Liver (tissue), 9 donors: ENCODE measurements around the gene SGO2. TPM values are rescaled to one million over a fixed set of nuclear protein-coding genes. Genes with fewer than 3 reads are reported as not detected.

Source experiments
- DNase-seq: peaks from one replicate; pipeline ENCODE4 v3.0.0-alpha.2; 2017; ENCODE audit warnings: low spot score
- H3K27ac ChIP-seq, 2 donors: one replicate each; pipeline ENCODE4 v1.7.0; 2013; ENCODE audit warnings: inconsistent platforms in 2 of 2, low read length in 2 of 2, control low read depth in 1 of 2, low read depth in 1 of 2, mild to moderate bottlenecking in 1 of 2
- H3K27me3 ChIP-seq, 4 donors: one replicate each; pipeline versions ENCODE4 v1.6.1 to v1.7.0; 2013; ENCODE audit warnings: low read length in 3 of 4, inconsistent platforms in 1 of 4, mild to moderate bottlenecking in 1 of 4, moderate library complexity in 1 of 4; ENCODE audit not compliant: control insufficient read depth in 4 of 4, insufficient read depth in 4 of 4
- H3K36me3 ChIP-seq, 4 donors: one replicate each; pipeline versions ENCODE4 v1.6.1 to v1.7.0; 2013; ENCODE audit warnings: low read length in 3 of 4, mild to moderate bottlenecking in 3 of 4, low read depth in 1 of 4, moderate library complexity in 1 of 4; ENCODE audit not compliant: control insufficient read depth in 4 of 4, insufficient read depth in 3 of 4
- H3K4me1 ChIP-seq, 4 donors: one replicate each; pipeline versions ENCODE4 v1.6.1 to v1.7.0; 2013; ENCODE audit warnings: low read length in 3 of 4, mild to moderate bottlenecking in 3 of 4, moderate library complexity in 1 of 4; ENCODE audit not compliant: control insufficient read depth in 4 of 4, insufficient read depth in 4 of 4
- H3K4me3 ChIP-seq, 3 donors: one replicate each; pipeline versions ENCODE4 v1.6.1 to v1.7.0; 2013; ENCODE audit warnings: low read length in 3 of 3, control low read depth in 1 of 3, low read depth in 1 of 3, mild to moderate bottlenecking in 1 of 3
- H3K9ac ChIP-seq, 2 donors: one replicate each; pipeline ENCODE4 v1.7.0; 2013; ENCODE audit warnings: low read length in 2 of 2, mild to moderate bottlenecking in 2 of 2, moderate library complexity in 2 of 2, control low read depth in 1 of 2, low read depth in 1 of 2
- H3K9me3 ChIP-seq, 4 donors: one replicate each; pipeline versions ENCODE4 v1.6.1 to v1.7.0; 2013; ENCODE audit warnings: low read length in 3 of 4; ENCODE audit not compliant: control insufficient read depth in 4 of 4
- ATF3 ChIP-seq: IDR thresholded peaks from 2 replicates; pipeline ENCODE4 v1.6.1; 2016; ENCODE audit warnings: antibody characterized with exemption
- CTCF ChIP-seq: fragments of 150-350 bp; IDR thresholded peaks from 2 replicates; pipeline ENCODE4 v1.5.1; 2017; ENCODE audit warnings: improper control_type of control experiment, low read depth, low read length; ENCODE audit not compliant: missing input control
- EGR1 ChIP-seq, 2 donors: IDR thresholded peaks; 2 replicates each; pipeline ENCODE4 v1.6.1; 2016 to 2018; ENCODE audit warnings: antibody characterized with exemption in 2 of 2, low read depth in 2 of 2
- FOXA1 ChIP-seq: IDR thresholded peaks from 2 replicates; pipeline ENCODE4 v1.6.1; 2016; ENCODE audit warnings: antibody characterized with exemption
- FOXA2 ChIP-seq: IDR thresholded peaks from 2 replicates; pipeline ENCODE4 v1.6.1; 2016; ENCODE audit warnings: antibody characterized with exemption
- GABPA ChIP-seq, 2 donors: IDR thresholded peaks in 1 of 2; conservative IDR thresholded peaks in 1 of 2; 2 replicates each; pipeline ENCODE4 v1.6.1; 2016; ENCODE audit warnings: antibody characterized with exemption in 2 of 2, mild to moderate bottlenecking in 1 of 2, moderate library complexity in 1 of 2
- HNF4A ChIP-seq, 2 donors: conservative IDR thresholded peaks; 2 replicates each; pipeline ENCODE4 v1.6.1; 2016; ENCODE audit warnings: antibody characterized with exemption in 2 of 2, mild to moderate bottlenecking in 2 of 2
- HNF4G ChIP-seq: IDR thresholded peaks from 2 replicates; pipeline ENCODE4 v1.6.1; 2016; ENCODE audit warnings: antibody characterized with exemption
- JUND ChIP-seq, 2 donors: IDR thresholded peaks; 2 replicates each; pipeline ENCODE4 v1.6.1; 2016; ENCODE audit warnings: antibody characterized with exemption in 2 of 2
- MAX ChIP-seq: IDR thresholded peaks from 2 replicates; pipeline ENCODE4 v1.6.1; 2016; ENCODE audit warnings: antibody characterized with exemption
- NR2F2 ChIP-seq: IDR thresholded peaks from 2 replicates; pipeline ENCODE4 v1.6.1; 2016; ENCODE audit warnings: antibody characterized with exemption
- RAD21 ChIP-seq, 2 donors: IDR thresholded peaks; 2 replicates each; pipeline ENCODE4 v1.6.1; 2016; ENCODE audit warnings: antibody characterized with exemption in 2 of 2, mild to moderate bottlenecking in 2 of 2
- REST ChIP-seq: IDR thresholded peaks from 2 replicates; pipeline ENCODE4 v1.6.1; 2016; ENCODE audit warnings: antibody characterized with exemption, mild to moderate bottlenecking
- RXRA ChIP-seq, 2 donors: IDR thresholded peaks; 2 replicates each; pipeline ENCODE4 v1.6.1; 2017 to 2018; ENCODE audit warnings: antibody characterized with exemption in 2 of 2, mild to moderate bottlenecking in 1 of 2
- SP1 ChIP-seq: IDR thresholded peaks from 2 replicates; pipeline ENCODE4 v1.6.1; 2018; ENCODE audit warnings: antibody characterized with exemption, mild to moderate bottlenecking
- TAF1 ChIP-seq: conservative IDR thresholded peaks from 2 replicates; pipeline ENCODE4 v1.6.1; 2016; ENCODE audit warnings: antibody characterized with exemption, mild to moderate bottlenecking
- YY1 ChIP-seq: IDR thresholded peaks from 2 replicates; pipeline ENCODE4 v1.6.1; 2016; ENCODE audit warnings: antibody characterized with exemption, mild to moderate bottlenecking
- ZBTB33 ChIP-seq: IDR thresholded peaks from 2 replicates; pipeline ENCODE4 v1.6.1; 2016; ENCODE audit warnings: antibody characterized with exemption
- WGBS: extraction: QIAGEN DNeasy Blood & Tissue Kit; methylation state at CpG from one replicate; pipeline ENCODE4 v1.1.7; 2013; 5-methylcytosine and 5-hydroxymethylcytosine counted together
- polyA plus RNA-seq, 2 donors: library from polyadenylated mRNA; stranded (reverse) in 1 of 2; unstranded in 1 of 2; fragments of 200-250 nt in 1 of 2; fragments of >200 nt in 1 of 2; fragmentation: Nextera tagmentation in 1 of 2; extraction: Ambion mirVana in 1 of 2; gene quantifications; one replicate each; pipeline versions ENCODE4 v1.2.1 to v1.2.3, GENCODE V29; 2013 to 2015
- total RNA-seq, 2 donors: library from RNA; depleted of rRNA; stranded (reverse); fragments of >200 nt; gene quantifications; one replicate each; pipeline ENCODE4 v1.2.3, GENCODE V29; 2014
- donor health status: healthy.
- donor health status: healthy.
- donor health status: healthy.
- donor health status: healthy.
- donor health status: healthy.

Gene SGO2
- total and polyA plus RNA-seq, 4 donors = 0.58 to 14.9 (median 0.77) TPM

GRCh38 chr2:200578778-200579177 is 52.8 kb downstream of the SGO2 start:
- H3K4me3 ChIP-seq = no peak overlapping the region
- peaks cover 0 to 8% (median 6%) of the 10 kb centered on the region in 4 donors for H3K4me1 ChIP-seq
- peak; percentile 82 for TF ChIP-seq CTCF
- no peak for TF ChIP-seq TAF1
- no peak for TF ChIP-seq JUND (IDR thresholded peaks at IDR 0.05)
- TF ChIP-seq EGR1 (IDR thresholded peaks at IDR 0.05; ENCODE audit: low read depth in 2 of 2) = no peak
- peak; percentile 85 to 91 for TF ChIP-seq RAD21 (IDR thresholded peaks at IDR 0.05)
- peak; percentile 50 for TF ChIP-seq FOXA1
- TF ChIP-seq YY1 = no peak
- no peak for TF ChIP-seq MAX
- peak; percentile 80 for TF ChIP-seq FOXA2
- peak; percentile 58 for TF ChIP-seq NR2F2
- peak; percentile 32 for TF ChIP-seq SP1
- peak; percentile 56 to 61 for TF ChIP-seq RXRA (IDR thresholded peaks at IDR 0.05)
- TF ChIP-seq ATF3 = no peak
- peak; percentile 48 to 62 for TF ChIP-seq HNF4A (conservative IDR thresholded peaks at IDR 0.05)
- TF ChIP-seq ZBTB33 = no peak
- TF ChIP-seq GABPA (IDR thresholded peaks at IDR 0.05 in 1 of 2, conservative IDR thresholded peaks at IDR 0.05 in 1 of 2) = no peak
- no peak for TF ChIP-seq HNF4G
- no peak for TF ChIP-seq REST
- H3K9me3 ChIP-seq = no peaks in the 10 kb centered on the region
- DNase-seq = no peak
- H3K27ac ChIP-seq = no peak overlapping the region
- no peaks in the 10 kb centered on the region for H3K36me3 ChIP-seq
- H3K9ac ChIP-seq = no peak overlapping the region
- 23% methylated on average over 1 of the region's 1 CpG for whole genome bisulfite sequencing
- no peaks in the 10 kb centered on the region for H3K27me3 ChIP-seq
